A549 (cell line): ENCODE measurements around the gene SLC6A4.

ENCODE experiments used
- CBX2 ChIP-seq: fragments of 200-600 bp; sonication (generic); IDR thresholded peaks from 2 replicates; pipeline ENCODE4 v1.6.1; 2016; ENCODE audit warnings: low read depth, mild to moderate bottlenecking, borderline replicate concordance
- CTCF ChIP-seq: fragments of >200 bp; sonication (Bioruptor Twin); formaldehyde crosslinking; IDR thresholded peaks from 3 replicates; pipeline ENCODE4 v1.5.1; 2016
- FOXS1 ChIP-seq: fragments of 250-450 bp; sonication (Bioruptor Pico); IDR thresholded peaks from 2 replicates; pipeline ENCODE4 v1.5.0; 2020; ENCODE audit warnings: mild to moderate bottlenecking, moderate library complexity
- RAD21 ChIP-seq, 2 experiments: fragments of >200 bp in 1 of 2; sonication (Bioruptor Twin) in 1 of 2; formaldehyde crosslinking in 1 of 2; IDR thresholded peaks in 1 of 2; conservative IDR thresholded peaks in 1 of 2; 2 replicates in 1 of 2; 3 replicates in 1 of 2; pipeline ENCODE4 v1.6.1; 2012 to 2018; ENCODE audit warnings: inconsistent platforms in 1 of 2
- RCOR1 ChIP-seq: fragments of 150-350 bp; IDR thresholded peaks from 2 replicates; pipeline ENCODE4 v1.6.1; 2014; ENCODE audit warnings: antibody characterized with exemption, low read length, low read depth
- SMC3 ChIP-seq: fragments of >200 bp; sonication (Bioruptor Twin); formaldehyde crosslinking; IDR thresholded peaks from 3 replicates; pipeline ENCODE4 v1.6.1; 2018; ENCODE audit warnings: inconsistent platforms
- ZNF302 ChIP-seq: fragments of 250-450 bp; sonication (Bioruptor Pico); IDR thresholded peaks from 2 replicates; pipeline ENCODE4 v1.9.0; 2021; ENCODE audit warnings: inconsistent platforms, mild to moderate bottlenecking, moderate library complexity

- TF ChIP-seq CTCF (no peak), RCOR1 (no peak), CBX2 (no peak), RAD21 (conservative IDR thresholded peaks at IDR 0.05 in 1 of 2, IDR thresholded peaks at IDR 0.05 in 1 of 2) (no peak), FOXS1 (CRISPR knock-in tag) (no peak), SMC3 (no peak), ZNF302 (CRISPR knock-in tag) (no peak)
Measured at GRCh38 chr17:30173649-30174048, 61.8 kb downstream of the SLC6A4 start.
